Right atrium auricular region (tissue), 2 donors: Measurements from ENCODE around the gene AGAP1. TPM values are rescaled to one million over a fixed set of nuclear protein-coding genes. Genes with fewer than 3 reads are reported as not detected.

Source experiments
- DNase-seq: peaks from one replicate; pipeline ENCODE4 v3.0.0-alpha.2; 2019; ENCODE audit warnings: low spot score
- H3K27ac ChIP-seq, 2 donors: fragments of 200-600 bp; sonication (generic); 1 replicate in 1 of 2; 2 replicates in 1 of 2; pipeline ENCODE4 v1.5.1; 2016 to 2019
- H3K27me3 ChIP-seq, 2 donors: fragments of 200-600 bp; sonication (generic); one replicate each; pipeline versions ENCODE4 v1.5.1 to v1.6.0; 2017 to 2019
- H3K36me3 ChIP-seq: fragments of 200-600 bp; sonication (generic); one replicate; pipeline ENCODE4 v1.5.1; 2016
- H3K4me1 ChIP-seq, 2 donors: fragments of 200-600 bp; sonication (generic); one replicate each; pipeline versions ENCODE4 v1.5.1 to v1.6.0; 2017 to 2019
- H3K4me3 ChIP-seq, 2 donors: fragments of 200-600 bp; sonication (generic); 1 replicate in 1 of 2; 2 replicates in 1 of 2; pipeline ENCODE4 v1.5.1; 2017 to 2019; ENCODE audit warnings: mild to moderate bottlenecking in 1 of 2, moderate library complexity in 1 of 2
- H3K9me3 ChIP-seq, 2 donors: fragments of 200-600 bp; sonication (generic); one replicate each; pipeline ENCODE4 v1.5.1; 2019
- total RNA-seq, 2 donors: library from RNA; depleted of rRNA; stranded (reverse); fragments of >200 nt; gene quantifications; one replicate each; pipeline ENCODE4 v1.1.0, GENCODE V29; 2016
- TF ChIP-seq, protein P1 (sequence below), 2 donors: fragments of 200-600 bp; sonication (generic); IDR thresholded peaks; one replicate each; pipeline ENCODE4 v1.5.1; 2019; ENCODE audit warnings: antibody characterized with exemption in 2 of 2

The AGAP1 gene
- total RNA-seq, 2 donors from 2014 or later, result 11.6 to 17.2 TPM

DNA sequence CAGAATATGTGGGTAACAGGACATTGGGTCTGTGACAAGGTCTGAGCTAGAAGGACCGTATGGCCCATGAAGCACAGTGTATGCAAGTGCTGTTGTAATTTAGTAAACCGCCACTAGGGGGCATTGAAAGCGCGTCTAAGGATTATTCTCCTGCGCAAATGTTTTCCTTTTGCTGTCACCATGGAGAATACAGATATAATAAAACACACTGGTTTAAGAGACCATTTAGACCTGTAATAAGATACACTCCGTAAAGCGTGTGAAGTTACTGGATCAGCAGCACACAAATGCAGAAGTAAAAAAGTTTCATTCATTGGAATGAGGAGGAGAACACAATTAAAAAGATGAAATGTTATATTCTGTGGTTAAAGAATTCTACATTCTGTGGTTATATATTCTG, 272.4 kb downstream of the AGAP1 start:
- no peak overlapping the region for H3K27ac ChIP-seq
- H3K36me3 ChIP-seq, result no peaks in the 10 kb centered on the region
- H3K27me3 ChIP-seq, result no peaks in the 10 kb centered on the region
- H3K4me3 ChIP-seq, result no peak overlapping the region
- H3K9me3 ChIP-seq, result no peaks in the 10 kb centered on the region
- TF ChIP-seq, protein P1, sequence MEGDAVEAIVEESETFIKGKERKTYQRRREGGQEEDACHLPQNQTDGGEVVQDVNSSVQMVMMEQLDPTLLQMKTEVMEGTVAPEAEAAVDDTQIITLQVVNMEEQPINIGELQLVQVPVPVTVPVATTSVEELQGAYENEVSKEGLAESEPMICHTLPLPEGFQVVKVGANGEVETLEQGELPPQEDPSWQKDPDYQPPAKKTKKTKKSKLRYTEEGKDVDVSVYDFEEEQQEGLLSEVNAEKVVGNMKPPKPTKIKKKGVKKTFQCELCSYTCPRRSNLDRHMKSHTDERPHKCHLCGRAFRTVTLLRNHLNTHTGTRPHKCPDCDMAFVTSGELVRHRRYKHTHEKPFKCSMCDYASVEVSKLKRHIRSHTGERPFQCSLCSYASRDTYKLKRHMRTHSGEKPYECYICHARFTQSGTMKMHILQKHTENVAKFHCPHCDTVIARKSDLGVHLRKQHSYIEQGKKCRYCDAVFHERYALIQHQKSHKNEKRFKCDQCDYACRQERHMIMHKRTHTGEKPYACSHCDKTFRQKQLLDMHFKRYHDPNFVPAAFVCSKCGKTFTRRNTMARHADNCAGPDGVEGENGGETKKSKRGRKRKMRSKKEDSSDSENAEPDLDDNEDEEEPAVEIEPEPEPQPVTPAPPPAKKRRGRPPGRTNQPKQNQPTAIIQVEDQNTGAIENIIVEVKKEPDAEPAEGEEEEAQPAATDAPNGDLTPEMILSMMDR (IDR thresholded peaks at IDR 0.05), result peak; percentile 93 to 94
- peak; percentile 79 for DNase-seq
- no peaks in the 10 kb centered on the region for H3K4me1 ChIP-seq

DNA sequence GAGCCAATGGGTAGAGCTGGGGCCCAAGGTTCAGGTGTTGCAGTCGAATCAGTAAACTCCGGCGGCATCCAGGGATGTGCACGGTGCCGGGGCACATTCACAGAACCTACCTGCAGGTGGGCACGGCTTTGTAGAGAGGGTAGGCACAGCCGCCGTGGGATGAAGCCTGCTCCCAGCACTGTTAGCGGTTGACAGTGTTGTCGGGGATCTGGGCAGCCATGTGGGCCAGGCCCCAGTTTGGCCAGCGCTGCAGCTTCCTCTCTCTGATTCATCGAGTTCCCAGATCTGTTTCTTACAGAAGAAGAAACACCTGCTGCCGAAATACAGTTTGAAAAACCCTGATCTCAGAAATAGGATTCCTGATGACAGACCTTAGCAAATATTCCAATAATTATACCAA, 274.8 kb downstream of the AGAP1 start:
- Histone ChIP-seq H3K36me3 (no peaks in the 10 kb centered on the region), H3K27me3 (no peaks in the 10 kb centered on the region), H3K9me3 (no peaks in the 10 kb centered on the region), H3K4me3 (no peak overlapping the region), H3K4me1 (no peaks in the 10 kb centered on the region), H3K27ac (no peak overlapping the region)
- TF ChIP-seq, protein P1 (IDR thresholded peaks at IDR 0.05), result no peak
- DNase-seq, result no peak

DNA sequence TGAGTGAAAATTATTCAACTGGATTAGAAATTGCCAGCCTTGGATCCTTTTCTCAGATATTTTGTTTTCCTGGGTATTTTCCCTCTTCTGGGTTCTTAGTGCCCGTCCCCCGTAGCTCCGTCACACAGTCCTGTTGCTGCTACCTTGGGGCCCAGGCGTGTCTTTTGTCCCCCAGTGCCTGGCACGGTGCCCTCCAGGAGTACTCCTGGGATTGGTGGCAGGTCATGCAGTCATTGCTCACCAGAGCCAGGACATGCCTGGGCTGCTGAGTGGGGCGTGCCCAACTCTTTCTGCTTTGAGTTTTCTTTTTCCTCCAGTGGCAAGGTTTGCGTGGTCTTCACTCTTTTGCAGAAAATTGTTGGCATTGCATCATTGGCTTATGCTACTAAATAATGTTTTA, 275.2 kb downstream of the AGAP1 start:
- Histone ChIP-seq H3K9me3 (no peaks in the 10 kb centered on the region), H3K4me1 (no peaks in the 10 kb centered on the region), H3K27me3 (no peaks in the 10 kb centered on the region), H3K27ac (no peak overlapping the region), H3K4me3 (no peak overlapping the region), H3K36me3 (no peaks in the 10 kb centered on the region)
- TF ChIP-seq, protein P1 (IDR thresholded peaks at IDR 0.05), result no peak
- no peak for DNase-seq

DNA sequence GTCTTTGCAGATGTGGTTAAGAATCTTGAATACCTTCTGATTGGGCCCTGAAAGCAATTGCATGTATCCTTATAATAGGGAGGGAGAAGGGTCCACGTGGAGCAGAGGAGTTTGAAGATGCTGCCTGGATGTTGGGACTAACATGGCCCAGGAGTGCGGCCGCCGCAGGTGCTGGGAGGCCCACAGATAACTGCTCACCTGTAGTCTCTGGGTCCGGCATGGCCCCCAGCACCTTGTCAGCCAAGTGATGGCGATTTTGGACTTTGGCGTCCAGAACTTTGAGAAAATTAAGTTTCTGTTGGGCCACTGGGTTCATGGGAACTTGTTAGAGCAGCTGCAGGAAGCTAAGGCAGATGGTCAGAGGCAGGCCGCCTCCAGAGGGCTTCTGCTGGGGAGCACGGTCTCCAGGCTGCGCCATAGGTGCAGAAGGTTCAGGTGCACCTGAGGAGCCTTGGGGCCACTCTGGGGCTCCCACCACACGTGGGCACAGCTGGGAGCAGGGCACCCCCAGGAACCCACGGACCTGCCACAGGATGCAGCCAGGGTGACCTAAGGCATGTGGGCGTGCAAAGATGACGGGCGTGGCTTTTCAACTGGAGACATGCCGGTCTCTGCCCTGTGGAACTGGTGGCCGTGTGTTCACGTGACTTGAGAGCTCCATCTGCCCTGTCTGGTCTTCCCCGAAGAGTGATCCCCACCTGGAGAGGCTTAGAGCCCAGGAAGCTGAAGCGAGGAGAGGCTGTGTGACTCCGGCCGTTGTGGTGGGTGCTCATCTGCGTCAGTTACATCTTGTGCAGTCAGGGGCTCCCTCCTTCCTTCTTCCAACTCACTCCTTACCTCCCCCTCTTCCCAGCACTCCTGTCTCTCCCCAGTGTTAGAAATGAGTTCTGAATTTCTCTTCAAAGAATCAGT, 277.3 kb downstream of the AGAP1 start:
- Histone ChIP-seq H3K4me1 (no peaks in the 10 kb centered on the region), H3K4me3 (no peak overlapping the region), H3K27me3 (no peaks in the 10 kb centered on the region), H3K36me3 (no peaks in the 10 kb centered on the region), H3K27ac (no peak overlapping the region), H3K9me3 (no peaks in the 10 kb centered on the region)
- no peak for DNase-seq
- TF ChIP-seq, protein P1 (IDR thresholded peaks at IDR 0.05), result no peak

DNA sequence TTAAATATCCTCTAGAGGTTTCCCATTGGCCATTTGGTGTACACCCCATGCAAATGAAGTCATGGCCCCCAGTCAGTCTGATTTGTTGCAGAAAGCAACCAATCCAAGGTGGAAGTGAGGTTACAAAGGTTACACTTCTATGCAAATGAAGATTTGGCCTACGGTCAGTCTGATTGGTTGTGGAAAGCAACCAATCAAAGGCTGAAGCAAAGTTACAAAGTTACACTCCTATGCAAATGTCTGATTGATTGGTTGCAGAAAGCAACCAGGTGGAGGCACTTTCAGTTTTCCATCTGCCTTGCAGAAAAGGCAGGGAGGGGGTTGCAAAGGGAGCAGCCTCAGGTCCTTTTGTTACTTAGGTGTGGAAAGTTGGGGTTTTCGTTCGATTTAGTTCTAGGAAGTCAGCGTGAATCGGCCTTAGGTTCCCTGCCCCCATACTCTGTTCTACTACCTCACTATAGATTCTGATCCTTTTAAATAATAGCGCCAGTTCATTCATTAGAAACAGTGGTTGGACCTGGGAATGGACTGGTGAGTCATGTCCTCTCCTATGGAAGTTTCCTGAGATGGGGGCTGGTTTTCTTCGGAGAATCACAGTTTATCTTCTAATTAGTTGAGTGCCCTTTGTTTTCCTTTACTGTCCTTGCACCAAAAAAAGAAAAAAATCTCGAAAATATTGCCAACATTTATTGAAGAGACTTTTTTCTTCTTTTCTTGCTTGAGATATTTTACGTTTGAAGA, 279.5 kb downstream of the AGAP1 start:
- H3K4me1 ChIP-seq, result no peaks in the 10 kb centered on the region
- TF ChIP-seq, protein P1 (IDR thresholded peaks at IDR 0.05), result no peak
- no peak overlapping the region for H3K4me3 ChIP-seq
- DNase-seq, result no peak
- no peaks in the 10 kb centered on the region for H3K27me3 ChIP-seq
- H3K36me3 ChIP-seq, result no peaks in the 10 kb centered on the region
- no peak overlapping the region for H3K27ac ChIP-seq
- no peaks in the 10 kb centered on the region for H3K9me3 ChIP-seq
